ENCODE measurements around the gene PHKA2.
"Not testable (repeated sequence)": the region's sequence is repeated elsewhere in the genome, so short reads cannot be mapped to it uniquely, and the experiment has no call there.

The PHKA2 gene, protein sequence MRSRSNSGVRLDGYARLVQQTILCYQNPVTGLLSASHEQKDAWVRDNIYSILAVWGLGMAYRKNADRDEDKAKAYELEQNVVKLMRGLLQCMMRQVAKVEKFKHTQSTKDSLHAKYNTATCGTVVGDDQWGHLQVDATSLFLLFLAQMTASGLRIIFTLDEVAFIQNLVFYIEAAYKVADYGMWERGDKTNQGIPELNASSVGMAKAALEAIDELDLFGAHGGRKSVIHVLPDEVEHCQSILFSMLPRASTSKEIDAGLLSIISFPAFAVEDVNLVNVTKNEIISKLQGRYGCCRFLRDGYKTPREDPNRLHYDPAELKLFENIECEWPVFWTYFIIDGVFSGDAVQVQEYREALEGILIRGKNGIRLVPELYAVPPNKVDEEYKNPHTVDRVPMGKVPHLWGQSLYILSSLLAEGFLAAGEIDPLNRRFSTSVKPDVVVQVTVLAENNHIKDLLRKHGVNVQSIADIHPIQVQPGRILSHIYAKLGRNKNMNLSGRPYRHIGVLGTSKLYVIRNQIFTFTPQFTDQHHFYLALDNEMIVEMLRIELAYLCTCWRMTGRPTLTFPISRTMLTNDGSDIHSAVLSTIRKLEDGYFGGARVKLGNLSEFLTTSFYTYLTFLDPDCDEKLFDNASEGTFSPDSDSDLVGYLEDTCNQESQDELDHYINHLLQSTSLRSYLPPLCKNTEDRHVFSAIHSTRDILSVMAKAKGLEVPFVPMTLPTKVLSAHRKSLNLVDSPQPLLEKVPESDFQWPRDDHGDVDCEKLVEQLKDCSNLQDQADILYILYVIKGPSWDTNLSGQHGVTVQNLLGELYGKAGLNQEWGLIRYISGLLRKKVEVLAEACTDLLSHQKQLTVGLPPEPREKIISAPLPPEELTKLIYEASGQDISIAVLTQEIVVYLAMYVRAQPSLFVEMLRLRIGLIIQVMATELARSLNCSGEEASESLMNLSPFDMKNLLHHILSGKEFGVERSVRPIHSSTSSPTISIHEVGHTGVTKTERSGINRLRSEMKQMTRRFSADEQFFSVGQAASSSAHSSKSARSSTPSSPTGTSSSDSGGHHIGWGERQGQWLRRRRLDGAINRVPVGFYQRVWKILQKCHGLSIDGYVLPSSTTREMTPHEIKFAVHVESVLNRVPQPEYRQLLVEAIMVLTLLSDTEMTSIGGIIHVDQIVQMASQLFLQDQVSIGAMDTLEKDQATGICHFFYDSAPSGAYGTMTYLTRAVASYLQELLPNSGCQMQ

DNA sequence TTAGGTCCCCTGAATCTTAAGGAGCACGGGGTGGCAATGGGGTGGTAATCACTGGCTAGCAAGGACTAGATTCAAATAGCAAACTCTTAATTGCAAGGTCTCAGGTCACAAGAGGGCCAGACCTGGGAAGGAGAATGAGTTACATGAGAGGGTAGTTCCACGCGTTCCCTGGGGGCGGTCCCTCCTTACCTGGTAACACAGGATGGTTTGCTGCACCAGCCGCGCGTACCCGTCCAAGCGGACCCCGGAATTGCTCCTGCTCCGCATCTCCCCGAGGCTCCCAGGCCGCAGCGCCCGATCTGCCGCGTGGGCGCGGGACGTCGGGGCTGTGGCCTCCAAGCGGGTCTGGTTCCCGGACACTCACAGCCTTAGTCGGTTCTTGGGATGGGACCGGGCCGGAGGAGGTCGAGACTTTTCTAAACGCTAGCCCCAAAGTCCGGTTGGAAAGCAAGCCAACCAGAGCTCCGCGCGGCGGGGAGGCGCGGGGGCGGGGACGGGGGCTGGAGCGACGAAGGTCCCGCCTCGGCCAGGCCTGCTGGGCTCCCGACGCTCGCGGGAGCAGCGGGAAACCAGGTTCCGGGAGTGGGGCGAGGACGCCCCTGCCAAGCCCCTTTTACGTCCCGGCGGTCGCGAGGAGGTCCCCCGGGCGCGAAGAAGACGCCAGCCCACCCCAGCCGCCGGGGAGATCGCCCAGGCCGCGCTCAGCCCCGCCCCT is at the start of gene PHKA2:
Gene PHKA2 (minus strand): TSS at position 449 of the 715 bp plus-strand sequence. CDS start 182 bp downstream, at position 267.
- no peak for DNase-seq

DNA sequence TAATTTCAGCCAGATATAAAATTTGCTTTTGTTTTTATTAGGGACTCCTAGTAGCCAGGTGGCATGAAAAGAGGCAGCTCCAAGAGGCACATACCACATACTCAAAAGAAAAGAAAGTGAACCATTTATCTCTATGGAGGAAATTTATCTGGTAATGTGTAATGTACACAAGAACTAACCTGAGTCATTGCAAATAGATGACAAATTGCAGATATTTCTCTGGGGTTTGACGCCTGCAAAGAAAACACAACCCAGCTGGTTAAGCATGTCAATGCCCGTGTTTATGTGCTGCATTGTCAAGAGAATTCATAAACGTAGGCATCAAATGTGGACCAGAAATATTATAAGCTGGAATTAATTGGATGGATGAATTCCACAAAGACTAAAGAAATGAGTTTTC is 46.9 kb upstream of the PHKA2 start:
- no peak for DNase-seq

DNA sequence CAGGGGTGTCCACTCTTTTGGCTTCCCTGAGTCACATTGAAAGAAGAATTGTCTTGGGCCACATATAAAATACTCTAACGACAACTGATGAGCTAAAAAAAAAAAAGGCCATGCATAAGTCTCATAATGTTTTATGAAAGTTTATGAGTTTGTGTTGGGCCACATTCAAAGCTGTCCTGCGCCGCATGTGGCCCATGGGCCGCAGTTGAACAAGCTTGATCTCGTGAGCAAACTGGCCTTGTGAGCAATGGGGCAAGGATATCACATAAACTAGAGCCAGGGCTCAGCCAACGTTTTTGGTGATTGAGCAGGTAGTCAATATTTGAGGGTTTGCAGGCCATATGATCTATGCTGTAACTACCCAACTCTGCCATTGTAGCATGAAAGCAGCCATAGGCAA is 44.6 kb upstream of the PHKA2 start:
- DNase-seq = no peak

DNA sequence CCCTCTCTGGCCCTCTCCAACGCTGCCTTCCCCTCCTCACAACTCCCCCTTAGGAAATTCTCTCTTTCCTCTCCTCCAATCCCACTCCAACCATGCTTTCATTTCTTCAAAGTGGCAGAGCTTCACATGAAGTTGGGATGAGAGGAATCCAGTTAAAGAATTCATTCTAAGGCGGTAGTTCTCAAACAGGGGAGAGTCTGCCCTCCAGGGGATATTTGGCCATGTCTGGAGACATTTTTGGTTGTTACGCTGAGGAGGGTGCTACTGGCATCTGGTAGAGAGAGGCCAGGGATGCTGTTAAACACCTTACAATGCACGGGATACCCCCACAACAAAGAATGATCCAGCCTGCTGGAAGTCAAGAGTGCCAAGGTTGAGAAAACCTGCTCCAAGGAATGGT is 40.5 kb upstream of the PHKA2 start:
- no peak for DNase-seq

DNA sequence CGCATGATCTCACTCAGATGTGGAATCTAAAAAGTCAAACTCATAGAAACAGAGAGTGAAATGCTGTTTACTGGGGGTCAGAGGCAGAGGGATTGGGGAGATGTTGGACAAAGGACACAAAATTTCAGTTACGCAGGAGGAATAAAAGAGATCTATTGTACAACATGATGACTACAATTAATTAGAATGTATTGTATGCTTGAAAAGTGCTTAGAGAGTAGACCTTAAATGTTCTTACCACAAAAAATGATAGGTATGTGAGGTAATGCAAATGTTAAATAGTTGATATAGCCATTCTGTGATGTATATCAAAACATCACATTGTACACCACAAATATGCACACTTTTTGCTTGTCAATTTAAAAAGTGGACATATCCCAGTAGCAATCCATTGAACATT is 36.1 kb upstream of the PHKA2 start:
- no peak for DNase-seq

DNA sequence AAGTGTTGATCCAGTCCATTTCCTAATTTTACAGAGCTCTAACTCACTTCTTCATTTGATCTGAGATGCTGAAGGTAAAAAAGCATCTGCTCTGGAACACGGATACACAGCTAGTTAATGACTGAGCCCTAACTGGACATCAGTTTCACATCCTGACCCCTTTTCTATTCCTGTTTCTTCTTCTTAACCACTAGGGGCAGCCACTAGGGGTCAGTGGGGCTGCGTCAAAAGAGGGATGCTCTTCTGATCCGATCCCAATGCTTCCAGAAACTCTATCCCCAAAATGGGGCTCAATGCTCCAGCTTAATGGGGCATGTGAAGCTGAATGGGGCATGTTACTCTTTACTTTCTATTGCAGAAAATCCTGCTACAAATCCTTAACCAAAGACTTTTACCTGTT is 33.4 kb upstream of the PHKA2 start:
- peak in 1 of 2 experiments; percentile 0 for DNase-seq

DNA sequence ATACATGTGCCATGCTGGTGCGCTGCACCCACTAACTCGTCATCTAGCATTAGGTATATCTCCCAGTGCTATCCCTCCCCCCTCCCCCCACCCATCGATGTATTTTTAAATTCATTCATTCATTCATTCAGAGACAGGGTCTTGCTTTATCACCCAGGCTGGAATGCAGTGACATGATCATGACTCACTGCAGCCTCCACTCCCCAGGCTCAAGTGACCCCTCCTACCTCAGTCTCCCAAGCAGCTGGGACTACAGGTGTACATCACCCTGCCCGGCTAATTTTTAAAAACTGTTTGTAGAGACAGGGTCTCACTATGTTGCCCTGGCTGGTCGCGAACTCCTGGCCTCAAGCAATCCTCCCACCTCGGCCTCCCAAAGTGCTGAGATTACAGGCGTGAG is 32.7 kb upstream of the PHKA2 start:
- DNase-seq = not testable (repeated sequence)

DNA sequence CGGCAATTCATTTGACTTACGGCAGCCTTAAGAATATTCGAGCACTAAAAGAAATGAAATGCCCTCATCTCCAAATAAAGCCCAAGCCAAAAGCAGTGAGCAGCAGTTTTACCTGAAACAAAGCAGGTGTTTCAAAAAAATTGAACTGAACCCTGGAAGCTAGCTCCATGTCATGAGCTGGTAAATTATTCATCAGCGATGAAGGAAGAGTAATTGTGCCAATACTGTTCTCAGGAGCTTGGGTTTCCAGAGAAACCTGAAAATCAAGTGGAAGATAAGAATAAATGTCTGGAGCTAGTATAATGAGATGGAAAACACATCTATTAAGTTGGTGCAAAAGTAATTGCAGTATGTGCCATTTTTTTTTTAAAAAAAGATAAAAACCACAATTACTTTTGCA is 24.0 kb upstream of the PHKA2 start:
- DNase-seq = no peak

DNA sequence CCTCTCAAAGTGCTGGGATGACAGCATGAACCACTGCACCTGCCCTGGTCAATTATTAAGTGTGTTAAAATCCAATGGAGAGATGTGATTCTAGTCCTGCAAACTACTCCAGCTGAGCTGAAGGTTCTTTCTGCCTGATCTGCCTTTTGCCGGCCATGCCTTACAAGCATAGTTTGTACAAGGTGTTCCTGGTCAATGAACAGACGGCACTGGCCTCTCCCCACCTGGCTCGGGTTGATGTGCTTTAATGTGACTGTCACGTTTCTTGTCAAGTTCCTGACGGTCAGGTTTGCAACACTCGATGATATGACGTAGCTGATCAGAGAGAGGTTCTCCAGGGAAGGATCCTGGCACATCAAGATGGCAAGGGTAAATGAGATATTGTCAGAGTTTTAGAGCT is 23.1 kb upstream of the PHKA2 start:
- no peak for DNase-seq

DNA sequence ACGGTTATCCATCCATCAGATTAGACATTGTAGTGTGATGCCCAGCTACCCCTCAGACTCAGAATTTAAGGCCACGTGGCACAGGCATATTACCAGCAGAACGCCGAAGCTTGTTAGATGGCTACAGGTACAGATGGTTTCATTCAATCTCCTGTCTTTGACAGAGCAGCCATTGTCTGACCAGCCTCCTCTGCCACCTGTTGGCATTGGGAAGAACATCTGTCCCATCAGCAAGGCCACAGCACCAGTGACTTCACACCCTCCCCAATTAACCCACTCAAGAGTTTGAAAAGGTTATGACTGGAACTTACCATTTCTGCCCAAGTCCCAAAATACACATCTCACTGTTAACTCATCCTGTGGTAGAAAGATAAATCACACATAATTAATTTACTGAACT is 22.0 kb upstream of the PHKA2 start:
- DNase-seq = no peak

DNA sequence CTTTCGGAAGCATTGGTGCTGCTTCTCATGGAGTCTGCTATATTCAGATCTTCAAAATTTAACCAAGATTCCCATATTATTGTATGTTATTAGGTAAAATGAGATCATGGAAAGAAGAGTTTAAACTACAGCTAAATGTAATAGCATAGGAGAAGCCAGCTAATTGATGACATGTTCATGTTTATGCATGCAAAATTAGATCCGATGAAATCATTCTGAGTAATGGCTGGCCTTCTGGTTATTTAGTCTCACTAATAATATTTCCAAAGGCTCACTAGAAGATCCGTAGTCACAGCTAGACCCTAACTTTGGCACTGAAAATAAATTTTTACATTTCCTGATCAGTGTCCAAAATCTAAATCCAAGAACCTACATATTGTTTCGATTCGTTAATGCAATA is 19.8 kb upstream of the PHKA2 start:
- no peak for DNase-seq

DNA sequence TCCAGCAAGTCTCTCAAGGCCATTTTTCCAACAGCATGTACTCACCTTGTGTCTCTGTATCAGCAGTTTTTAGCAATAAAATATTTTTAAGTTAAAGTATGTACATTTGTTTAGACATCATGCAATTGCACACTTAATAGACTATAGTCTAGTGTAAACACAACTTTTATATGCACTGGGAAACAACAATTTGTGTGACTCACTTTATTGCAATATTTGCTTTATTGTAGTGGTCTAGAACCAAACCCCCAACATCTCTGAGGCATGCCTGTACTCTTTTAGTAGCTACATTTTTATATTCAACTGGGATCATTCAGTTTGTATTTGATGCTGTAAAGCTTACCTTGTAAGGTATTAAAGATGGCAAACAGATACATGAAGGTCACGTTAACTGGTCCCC is 14.7 kb upstream of the PHKA2 start:
- no peak for DNase-seq

DNA sequence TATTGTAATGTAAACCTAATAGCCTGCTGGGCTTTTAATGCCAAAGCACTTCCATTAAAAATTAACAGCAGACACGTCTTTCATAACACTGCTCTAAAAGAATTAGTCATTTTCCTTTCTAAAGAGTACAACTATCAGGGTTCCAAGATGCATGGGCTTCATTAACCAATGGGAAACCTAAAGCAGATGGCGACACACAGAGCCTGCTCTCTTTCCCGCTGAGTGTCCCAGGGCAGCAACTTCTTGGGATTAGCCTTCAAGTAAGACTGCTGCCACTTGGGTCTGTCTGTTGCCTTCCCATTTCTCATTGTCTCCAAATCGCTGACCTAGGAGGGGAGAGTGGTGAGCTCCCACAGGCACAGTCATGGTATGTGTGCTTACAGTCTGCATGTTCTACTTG is 14.0 kb upstream of the PHKA2 start:
- no peak for DNase-seq

DNA sequence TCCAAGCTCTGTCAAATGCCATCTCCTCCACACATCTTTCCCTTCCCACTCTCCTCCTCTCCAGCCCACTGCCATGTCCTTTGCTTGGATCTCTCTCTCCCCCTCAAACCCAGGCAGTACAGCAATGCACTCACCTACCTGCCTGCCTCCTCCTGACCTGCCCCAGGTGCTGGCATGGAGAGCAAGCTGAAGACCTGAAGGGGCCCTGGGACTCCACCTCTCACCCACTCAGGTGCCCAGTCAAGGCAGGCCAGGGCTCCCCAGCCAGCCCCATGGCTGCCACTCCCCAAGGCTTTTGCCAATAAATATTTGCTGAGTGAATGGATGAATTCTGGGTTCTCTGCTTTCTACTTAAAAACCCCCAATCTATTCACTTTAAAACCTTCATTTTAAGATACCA is 12.6 kb upstream of the PHKA2 start:
- DNase-seq = no peak

DNA sequence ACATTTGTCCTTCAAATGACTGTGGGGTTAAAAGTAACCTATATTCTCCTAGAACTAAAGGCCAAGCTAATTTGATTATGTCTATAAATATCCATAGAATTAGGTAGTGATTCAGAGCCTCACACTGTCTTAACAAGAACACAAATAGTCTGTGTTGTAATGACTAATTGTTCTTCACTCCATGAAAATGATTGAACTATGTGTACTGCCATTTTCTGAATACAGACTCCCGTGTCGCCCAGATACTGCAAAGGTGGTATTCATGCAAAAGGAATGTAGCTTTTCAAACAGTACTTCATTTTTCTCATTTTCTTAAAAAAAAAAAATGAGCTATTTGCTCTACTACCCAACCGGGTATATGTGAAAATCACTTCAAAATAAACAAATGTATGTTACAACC is 11.3 kb upstream of the PHKA2 start:
- DNase-seq = no peak

DNA sequence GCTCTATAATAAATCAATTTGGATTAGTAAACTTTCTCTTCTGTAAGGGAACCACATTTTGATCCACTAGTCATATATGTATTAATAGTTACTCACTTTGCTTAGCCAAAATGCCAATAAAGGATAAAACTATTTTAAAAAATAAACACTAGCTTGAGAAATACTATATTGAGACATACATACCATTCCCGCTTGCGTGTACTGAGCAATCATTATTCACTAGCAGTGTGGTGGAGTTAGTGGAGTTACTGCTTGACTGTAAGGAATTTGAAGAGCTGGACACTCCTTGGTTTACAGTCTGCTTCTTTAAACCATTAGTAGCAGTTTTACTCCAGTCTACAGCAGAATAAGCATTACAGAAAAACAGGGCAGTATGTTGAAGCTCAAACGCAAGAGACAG is 10.8 kb upstream of the PHKA2 start:
- no peak for DNase-seq

DNA sequence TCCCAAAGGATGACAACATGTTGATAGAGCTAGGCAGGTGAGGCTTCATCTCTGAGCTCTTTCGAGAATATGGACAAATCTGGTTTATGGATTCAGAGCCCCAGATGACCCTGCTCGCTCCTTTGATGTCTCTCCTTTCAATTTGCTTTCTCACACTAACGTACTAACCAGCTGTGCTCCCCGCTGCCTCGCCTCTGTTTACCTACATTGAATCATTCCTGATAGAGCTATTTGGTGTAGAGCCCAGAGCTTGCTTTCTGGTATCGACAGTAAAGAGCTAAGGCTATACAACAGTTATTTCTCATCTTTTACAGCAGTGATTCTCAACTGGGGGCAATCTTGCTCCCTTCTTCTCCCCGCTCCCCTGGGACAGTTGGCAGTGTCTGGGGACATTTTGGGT is 8.9 kb upstream of the PHKA2 start:
- no peak for DNase-seq

DNA sequence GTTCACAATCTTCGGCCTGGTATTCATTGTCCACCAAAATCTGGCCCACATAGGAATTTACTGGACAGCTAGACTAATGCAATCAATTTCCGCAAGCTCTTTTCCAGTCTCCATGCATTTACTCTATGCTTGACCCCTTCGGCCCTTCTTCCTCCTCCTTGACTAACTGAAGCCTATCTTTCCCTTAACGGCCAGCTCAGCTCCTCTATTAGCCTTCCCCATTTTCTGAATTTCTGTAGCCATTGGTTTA is 1.2 kb upstream of the PHKA2 start:
- no peak for DNase-seq

DNA sequence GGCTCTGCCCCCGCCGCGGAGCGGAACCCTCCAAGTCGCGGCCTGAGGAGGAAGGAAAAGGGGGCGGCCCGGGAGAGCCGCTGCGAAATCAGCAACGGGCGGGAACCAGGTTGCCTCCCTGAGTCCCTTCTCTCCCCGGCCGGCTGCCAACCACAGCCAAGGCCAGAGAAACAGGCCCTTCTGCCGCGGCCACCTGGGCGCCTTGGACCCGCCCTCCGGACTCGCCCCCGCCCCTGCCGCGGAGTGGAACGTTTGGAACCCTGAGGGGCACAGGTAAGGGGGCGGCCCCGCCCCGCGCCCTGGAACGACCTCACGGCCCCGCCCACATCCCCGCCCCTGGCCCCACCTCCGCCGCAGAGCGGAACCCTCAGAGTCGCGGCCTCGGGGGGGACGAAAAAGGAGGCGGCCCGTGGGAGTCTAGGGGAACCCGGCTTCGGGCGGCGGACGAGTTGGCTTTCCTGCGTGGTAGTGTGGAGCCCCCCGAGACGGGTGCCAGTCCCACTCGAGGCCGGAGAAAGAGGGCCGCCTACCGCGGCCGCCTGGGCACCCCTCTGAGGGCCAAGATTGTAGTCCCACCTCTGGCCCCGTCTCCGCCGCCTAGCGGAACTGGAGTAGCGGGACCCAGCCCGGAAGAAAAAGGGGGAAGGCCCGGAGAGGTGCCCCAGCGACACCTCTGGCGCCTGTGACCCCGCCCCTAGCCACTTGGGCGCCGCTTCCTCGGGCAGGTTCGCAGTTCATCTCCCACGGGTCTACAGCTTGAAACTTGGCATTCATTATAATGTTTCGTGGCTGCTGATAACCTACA is 669 bp upstream of the PHKA2 start:
- peak; percentile 53 to 83 for DNase-seq

DNA sequence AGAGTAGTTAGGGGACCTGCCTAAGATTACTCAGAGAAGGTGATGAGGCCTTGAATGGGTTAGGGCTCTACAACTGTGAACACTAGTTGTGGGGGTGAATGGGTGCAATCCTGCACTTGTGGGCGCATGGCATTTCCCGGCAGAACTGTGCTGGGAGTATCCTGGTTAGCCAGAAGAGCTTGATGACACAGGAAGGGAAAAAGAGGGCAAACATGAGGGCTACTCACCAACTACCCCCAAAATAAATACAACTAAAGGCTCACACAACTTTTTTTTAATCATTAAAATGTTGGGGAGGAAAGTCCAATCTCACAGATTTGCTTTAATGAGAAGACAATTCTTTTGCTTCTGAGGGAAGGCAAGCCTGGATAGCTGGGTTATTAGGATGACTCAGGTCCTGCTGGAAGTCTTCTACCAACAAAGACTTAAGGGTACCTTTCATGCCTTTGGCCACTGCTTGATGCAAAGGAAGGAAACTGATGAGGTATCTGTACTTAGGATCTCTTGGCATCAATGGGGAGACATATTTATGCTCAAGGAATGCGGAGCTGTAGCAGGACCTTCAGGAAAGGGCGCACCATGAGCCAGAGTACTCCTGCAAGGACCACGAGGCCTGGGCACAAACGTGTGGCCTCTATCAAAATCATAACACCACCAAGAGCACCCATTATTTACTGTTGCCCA is 2.6 kb downstream of the PHKA2 start:
- no peak for DNase-seq

DNA sequence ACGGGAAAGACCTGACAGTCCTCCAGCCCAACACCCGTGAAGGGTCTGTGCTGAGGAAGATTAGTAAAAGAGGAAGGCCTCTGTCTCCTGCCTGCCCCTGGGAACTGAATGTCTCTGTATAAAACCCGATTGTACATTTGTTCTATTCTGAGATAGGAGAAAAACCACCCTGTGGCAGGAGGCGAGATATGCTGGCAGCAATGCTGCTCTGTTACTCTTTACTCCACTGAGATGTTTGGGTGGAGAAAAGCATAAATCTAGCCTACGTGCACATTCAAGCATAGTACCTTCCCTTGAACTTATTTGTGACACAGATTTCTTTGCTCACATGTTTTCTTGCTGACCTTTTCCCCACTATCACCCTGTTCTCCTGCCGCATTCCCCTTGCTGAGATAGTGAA is 3.7 kb downstream of the PHKA2 start:
- DNase-seq = not testable (repeated sequence)

DNA sequence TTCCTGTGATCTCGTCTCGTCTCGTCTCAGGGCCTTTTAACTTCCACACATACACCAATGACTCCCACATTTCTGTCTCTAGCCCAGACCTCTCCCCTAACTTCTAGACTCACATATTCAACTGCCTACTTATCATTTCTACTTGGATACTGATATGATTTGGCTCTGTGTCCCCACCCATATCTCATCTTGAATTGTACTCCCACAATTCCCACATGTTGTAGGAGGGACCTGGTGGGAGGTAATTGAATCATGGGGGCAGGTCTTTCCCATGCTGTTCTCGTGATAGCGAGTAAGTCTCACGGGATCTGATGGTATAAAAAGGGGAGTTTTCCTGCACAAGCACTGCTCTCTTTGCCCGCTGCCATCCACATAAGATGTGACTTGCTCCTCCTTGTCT is 8.9 kb downstream of the PHKA2 start:
- no peak for DNase-seq

Measured in NCI-H446 (cell line).